Osteoblast (primary cell): ENCODE measurements around the gene CDKAL1. TPM values are rescaled to one million over a fixed set of nuclear protein-coding genes. Genes with fewer than 3 reads are reported as not detected.

ENCODE experiments used
- DNase-seq: peaks from one replicate; pipeline ENCODE4 v3.0.0; 2011; ENCODE audit warnings: low spot score, mixed read lengths; ENCODE audit not compliant: insufficient read length; ENCODE audit errors: missing footprints
- H2AFZ ChIP-seq: 2 replicates; pipeline ENCODE4 v1.6.0; 2011; ENCODE audit warnings: mild to moderate bottlenecking, low read length
- H3K27ac ChIP-seq: 2 replicates; pipeline ENCODE4 v1.5.1; 2011; ENCODE audit warnings: mild to moderate bottlenecking, low read depth, low read length, moderate library complexity
- H3K27me3 ChIP-seq: 2 replicates; pipeline ENCODE4 v1.6.0; 2012; ENCODE audit warnings: mild to moderate bottlenecking, control low read depth, inconsistent platforms, low read length, moderate library complexity; ENCODE audit not compliant: insufficient read depth
- H3K36me3 ChIP-seq: 2 replicates; pipeline ENCODE4 v1.5.1; 2011; ENCODE audit warnings: mild to moderate bottlenecking, low read length, control low read depth, moderate library complexity; ENCODE audit not compliant: insufficient read depth
- H3K4me1 ChIP-seq: 2 replicates; pipeline ENCODE4 v1.5.1; 2011; ENCODE audit warnings: mild to moderate bottlenecking, low read length, control low read depth, moderate library complexity; ENCODE audit not compliant: insufficient read depth
- H3K4me2 ChIP-seq: 2 replicates; pipeline ENCODE4 v1.6.0; 2011; ENCODE audit warnings: mild to moderate bottlenecking, low read length; ENCODE audit not compliant: insufficient read depth
- H3K4me3 ChIP-seq: fragments of 200-600 bp; sonication (generic); 3 replicates; pipeline ENCODE4 v1.5.1; 2012; ENCODE audit warnings: mild to moderate bottlenecking, low read length, inconsistent platforms; ENCODE audit not compliant: insufficient read depth
- H3K79me2 ChIP-seq: 2 replicates; pipeline ENCODE4 v1.6.0; 2012; ENCODE audit warnings: mild to moderate bottlenecking, low read length, control low read depth, inconsistent platforms; ENCODE audit not compliant: insufficient read depth
- H3K9me3 ChIP-seq: 2 replicates; pipeline ENCODE4 v1.5.1; 2011; ENCODE audit warnings: low read depth, low read length, control low read depth
- H4K20me1 ChIP-seq: 2 replicates; pipeline ENCODE4 v1.6.0; 2012; ENCODE audit warnings: mild to moderate bottlenecking, low read length, control low read depth; ENCODE audit not compliant: insufficient read depth
- CTCF ChIP-seq: IDR thresholded peaks from 2 replicates; pipeline ENCODE4 v1.5.1; 2011; ENCODE audit warnings: mild to moderate bottlenecking, low read depth, low read length, moderate library complexity; ENCODE audit errors: extremely low read depth
- total RNA-seq: library from RNA; depleted of rRNA; stranded (reverse); fragments of >200 nt; gene quantifications from 2 replicates; pipeline ENCODE4 v1.2.3, GENCODE V29; 2012

The CDKAL1 gene
- total RNA-seq, 1 donor, result 18.5 TPM

GRCh38 chr6:20915626-20916025 is 381.4 kb downstream of the CDKAL1 start:
- H3K4me3 ChIP-seq, result no peak overlapping the region
- no peaks in the 10 kb centered on the region for H3K27me3 ChIP-seq
- H3K36me3 ChIP-seq, result no peaks in the 10 kb centered on the region
- DNase-seq, result no peak
- no peak overlapping the region for H3K4me2 ChIP-seq
- TF ChIP-seq CTCF, result no peak
- H2AFZ ChIP-seq, result no peak overlapping the region
- H4K20me1 ChIP-seq, result no peaks in the 10 kb centered on the region
- no peaks in the 10 kb centered on the region for H3K9me3 ChIP-seq
- no peaks in the 10 kb centered on the region for H3K79me2 ChIP-seq
- H3K27ac ChIP-seq, result no peak overlapping the region
- H3K4me1 ChIP-seq, result peaks cover 5% of the 10 kb centered on the region

- no peak overlapping the region for H2AFZ ChIP-seq
- H3K27ac ChIP-seq, result no peak overlapping the region
- H3K36me3 ChIP-seq, result no peaks in the 10 kb centered on the region
- no peak overlapping the region for H3K4me3 ChIP-seq
- no peak for TF ChIP-seq CTCF
- no peaks in the 10 kb centered on the region for H3K27me3 ChIP-seq
- no peak for DNase-seq
- no peaks in the 10 kb centered on the region for H4K20me1 ChIP-seq
- peaks cover 5% of the 10 kb centered on the region for H3K4me1 ChIP-seq
- H3K9me3 ChIP-seq, result no peaks in the 10 kb centered on the region
- no peaks in the 10 kb centered on the region for H3K79me2 ChIP-seq
- no peak overlapping the region for H3K4me2 ChIP-seq
Measured at GRCh38 chr6:20916086-20916485, 381.8 kb downstream of the CDKAL1 start.

GRCh38 chr6:20918868-20919267 is 384.6 kb downstream of the CDKAL1 start:
- no peaks in the 10 kb centered on the region for H3K9me3 ChIP-seq
- H3K27me3 ChIP-seq, result no peaks in the 10 kb centered on the region
- peaks cover 14% of the 10 kb centered on the region for H3K4me1 ChIP-seq
- no peaks in the 10 kb centered on the region for H4K20me1 ChIP-seq
- no peak overlapping the region for H3K4me2 ChIP-seq
- H3K79me2 ChIP-seq, result no peaks in the 10 kb centered on the region
- H3K36me3 ChIP-seq, result no peaks in the 10 kb centered on the region
- H3K27ac ChIP-seq, result no peak overlapping the region
- no peak overlapping the region for H2AFZ ChIP-seq
- no peak overlapping the region for H3K4me3 ChIP-seq
- DNase-seq, result no peak
- no peak for TF ChIP-seq CTCF

- Histone ChIP-seq H3K79me2 (no peaks in the 10 kb centered on the region), H3K4me1 (peaks cover 14% of the 10 kb centered on the region), H4K20me1 (no peaks in the 10 kb centered on the region), H3K4me2 (no peak overlapping the region), H2AFZ (no peak overlapping the region), H3K9me3 (no peaks in the 10 kb centered on the region), H3K27ac (no peak overlapping the region), H3K4me3 (no peak overlapping the region), H3K36me3 (no peaks in the 10 kb centered on the region), H3K27me3 (no peaks in the 10 kb centered on the region)
- DNase-seq, result no peak
- no peak for TF ChIP-seq CTCF
Measured at GRCh38 chr6:20919677-20920385, 385.6 kb downstream of the CDKAL1 start.
